Measurements from ENCODE around the gene UTS2.

Gene UTS2

DNA sequence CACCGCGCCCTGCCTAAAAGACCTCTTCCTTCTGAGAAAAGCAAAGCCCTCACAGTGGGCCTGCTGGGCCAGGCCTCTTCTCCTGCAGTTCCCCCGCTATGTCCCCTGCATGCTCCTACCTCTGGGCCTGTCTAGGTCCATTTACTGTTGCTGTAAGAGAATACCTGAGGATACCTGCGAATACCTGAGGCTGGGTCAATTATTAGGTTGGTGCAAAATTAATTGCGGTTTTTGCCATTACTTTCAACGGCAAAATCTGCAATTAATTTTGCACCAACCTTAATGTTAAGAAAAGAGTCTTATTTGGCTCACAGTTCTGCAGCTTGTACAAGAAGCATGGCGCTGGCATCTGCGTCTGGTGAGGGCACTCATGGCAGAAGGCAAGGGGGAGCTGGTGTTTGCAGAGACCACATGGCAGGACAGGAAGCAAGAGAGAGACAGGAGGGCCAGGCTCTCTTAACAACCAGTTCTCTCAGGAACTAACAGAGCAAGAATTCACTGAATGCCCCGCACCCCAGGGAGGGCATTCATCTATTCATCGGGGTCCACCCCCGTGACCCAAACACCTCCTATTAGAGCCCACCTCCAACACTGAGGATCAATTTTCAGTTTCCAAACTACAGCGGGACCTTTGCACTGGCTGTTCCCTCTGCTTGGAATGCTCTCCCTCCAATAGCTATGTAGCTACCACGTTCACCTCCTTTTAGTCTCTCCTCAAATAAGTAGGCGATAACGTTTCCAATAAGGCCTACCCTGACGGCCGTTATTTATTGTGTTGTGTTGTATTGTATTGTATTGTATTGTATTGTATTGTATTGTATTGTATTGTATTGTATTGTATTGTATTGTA, 9.6 kb upstream of the UTS2 start:
- DNase-seq: no peak

DNA sequence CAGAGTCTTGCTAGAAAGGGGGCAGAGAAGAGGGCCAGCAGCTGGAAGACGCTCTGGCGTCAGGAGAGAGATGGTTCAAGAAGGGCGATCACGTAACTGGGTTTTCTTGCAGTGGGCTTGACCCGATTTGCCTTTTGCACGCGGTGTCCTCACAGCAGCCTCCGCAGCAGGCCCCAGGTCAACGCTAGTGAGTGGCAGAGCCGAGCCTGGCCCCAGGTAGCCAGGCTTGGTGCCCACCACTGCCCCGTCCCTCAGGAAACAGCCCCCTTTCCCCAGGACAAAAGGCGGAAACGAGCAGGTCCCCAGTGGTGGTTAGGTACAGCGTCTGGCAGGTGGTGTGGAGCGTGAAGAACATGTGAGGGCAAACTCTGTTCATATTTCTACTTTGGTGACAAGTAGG, 8.6 kb upstream of the UTS2 start:
- DNase-seq: no peak

DNA sequence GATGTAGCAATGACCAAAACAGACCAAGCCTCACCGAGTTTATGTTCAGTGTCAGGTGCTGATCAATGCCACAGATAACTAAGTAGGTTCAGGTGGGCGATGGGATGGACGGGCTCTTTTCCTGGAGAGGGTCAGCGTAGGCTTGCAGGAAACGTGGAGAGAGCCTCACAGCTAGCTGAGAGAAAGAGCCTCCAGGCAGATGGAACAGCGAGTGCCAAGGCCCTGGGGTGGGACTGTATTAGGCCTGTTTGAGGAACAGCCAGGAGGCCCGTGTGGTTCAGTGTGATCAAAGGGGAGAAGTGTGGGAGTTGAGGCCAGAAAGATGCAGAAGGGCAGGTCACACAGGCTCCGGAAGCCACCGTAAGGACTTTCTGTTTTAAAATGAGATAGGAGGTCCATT, 7.3 kb upstream of the UTS2 start:
- DNase-seq: no peak

DNA sequence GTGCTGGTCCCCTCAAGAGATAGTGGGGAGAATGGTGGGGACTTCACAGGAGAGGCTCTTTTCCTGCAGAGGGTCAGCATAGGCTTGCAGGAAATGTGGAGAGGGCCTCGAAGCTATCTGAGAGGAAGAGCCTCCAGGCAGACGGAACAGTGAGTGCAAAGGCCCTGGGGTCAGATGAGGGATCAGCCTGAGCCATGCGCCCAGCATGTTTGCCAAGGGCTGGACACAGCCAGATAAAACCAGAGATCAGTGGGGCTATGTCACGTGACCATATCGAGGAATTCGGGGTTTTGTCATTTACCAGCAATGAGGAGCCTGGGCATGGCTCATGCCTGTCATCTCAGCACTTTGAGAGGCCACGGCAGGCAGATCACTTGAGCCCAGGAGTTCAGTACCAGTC, 6.5 kb upstream of the UTS2 start:
- no peak for DNase-seq

DNA sequence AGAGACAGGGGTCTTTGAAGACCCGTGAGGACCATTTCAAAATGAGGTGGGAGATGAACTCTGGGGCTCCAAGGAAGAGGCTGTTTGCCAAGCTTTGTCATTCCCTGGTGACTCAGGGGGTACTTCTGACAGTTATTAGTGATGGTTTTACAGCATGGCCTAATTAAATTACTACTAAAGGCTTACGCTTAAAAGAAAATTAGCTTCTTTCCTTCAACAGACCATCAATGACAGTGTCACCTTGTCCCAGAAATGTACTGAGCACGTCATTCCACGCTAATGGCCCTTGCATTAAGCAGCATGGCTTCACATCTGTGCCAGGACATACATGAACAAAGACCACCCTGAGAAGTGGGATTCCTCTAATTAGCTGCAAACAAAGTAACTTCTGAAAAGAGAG, 5.1 kb upstream of the UTS2 start:
- DNase-seq: peak; percentile 24

DNA sequence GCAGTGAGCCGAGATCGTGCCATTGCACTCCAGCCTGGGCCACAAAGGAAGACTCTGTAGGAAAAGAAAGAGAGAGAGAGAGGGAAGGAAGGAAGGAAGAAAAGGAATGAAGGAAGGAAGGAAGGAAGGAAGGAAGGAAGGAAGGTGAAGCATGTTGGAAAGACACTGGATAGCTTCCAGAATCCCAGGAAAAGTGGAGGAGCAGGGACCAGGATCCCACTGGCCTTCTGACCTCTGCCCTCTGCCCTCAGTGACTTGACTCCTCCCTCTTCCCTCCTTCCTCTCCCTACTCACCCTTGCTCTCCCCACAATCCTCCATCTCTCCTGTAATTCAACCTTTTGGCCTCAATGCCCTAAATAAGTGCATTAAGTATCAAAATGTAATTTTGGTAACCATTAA, 4.1 kb upstream of the UTS2 start:
- no peak for DNase-seq

DNA sequence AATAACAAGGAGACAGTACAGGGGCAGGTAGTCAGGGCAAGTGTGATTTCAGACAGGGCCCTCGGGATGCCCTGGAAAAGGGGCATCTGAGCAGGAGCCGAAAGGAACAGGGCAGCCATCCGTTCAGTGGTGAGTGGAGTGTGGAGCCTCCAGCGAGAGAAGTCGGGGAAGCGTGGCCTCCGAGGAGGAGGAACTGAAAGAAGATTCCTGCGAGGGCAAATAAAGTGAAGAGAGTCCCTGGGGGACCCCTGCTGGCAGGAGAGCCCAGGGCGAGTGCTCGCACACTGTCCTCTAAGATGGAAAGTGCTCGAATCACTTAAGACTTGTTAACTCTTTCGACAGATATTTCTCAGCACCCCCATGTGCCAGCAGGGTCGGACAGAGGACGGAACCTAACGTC, 3.5 kb upstream of the UTS2 start:
- no peak for DNase-seq

DNA sequence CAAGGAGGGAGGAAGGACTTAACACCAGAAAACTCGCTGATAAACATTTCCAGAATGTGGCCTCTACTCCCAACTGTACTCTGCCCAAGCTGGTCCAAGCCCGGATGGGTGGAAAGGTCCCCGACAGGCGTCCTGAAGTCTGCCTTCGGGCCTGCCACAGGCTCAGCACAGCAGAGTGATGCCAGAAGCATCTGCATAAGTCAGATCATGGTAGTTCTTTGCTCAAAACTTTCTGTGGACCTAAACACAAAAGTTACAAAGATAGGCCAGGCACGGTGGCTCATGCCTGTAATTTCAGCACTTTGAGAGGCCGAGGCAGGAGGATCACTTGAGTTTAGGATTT, 790 bp upstream of the UTS2 start:
- DNase-seq: no peak

DNA sequence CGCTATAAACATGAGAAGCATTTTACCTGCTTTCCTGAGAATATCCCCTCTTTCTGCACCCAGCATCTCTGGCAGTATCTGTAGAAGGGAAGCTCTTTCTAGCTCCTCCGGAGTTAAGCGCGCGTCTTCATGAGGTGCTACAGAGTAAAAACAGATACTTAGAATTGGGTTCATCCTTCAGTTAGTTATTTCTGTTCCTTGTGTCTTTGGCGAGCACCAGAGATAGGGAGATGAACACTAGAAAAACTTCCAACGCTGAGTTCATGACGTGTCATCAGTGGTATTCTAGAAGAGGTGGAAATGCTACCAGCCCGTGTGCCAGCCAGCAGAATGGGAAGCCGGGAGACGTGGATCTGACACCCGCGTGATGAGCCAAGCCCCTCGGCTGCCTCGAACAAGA, 2.1 kb downstream of the UTS2 start:
- DNase-seq: no peak

DNA sequence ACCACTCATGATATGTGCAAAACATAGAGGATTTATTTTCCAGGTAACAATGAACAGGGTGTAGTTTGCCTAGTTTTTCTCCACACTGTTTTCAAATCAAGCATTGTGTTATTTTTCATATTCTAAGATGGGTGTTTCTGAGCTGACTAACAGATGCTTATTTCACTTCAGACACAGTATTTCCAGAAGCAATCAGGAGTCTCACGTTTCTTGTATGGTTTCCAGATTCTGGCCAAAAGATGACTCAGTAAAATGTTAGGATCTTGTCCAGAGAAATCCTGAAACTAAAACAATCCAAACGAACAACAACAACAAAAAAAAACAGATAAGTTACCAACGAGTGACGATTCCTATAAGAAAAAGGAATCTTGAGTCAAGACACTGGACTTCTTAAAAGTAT, 5.3 kb downstream of the UTS2 start:
- no peak for DNase-seq

DNA sequence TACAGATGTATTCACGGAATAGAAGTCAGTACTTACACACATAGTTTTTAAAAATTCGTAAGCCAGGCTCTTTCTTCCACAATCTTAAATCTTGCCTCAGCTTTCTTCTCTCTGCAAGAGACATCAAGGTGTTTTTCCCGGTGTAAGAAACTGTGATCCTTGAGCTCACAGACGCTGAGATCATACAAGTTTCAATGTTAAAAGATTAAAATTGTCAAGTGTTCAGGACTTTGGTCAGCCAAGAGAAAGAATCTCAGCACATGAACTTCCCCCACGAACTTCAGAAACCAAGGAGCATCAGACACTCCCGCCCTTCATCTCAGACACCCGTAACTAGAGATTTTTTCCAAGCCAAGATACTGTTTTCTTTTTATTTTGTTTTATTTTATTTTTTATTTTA, 6.2 kb downstream of the UTS2 start:
- DNase-seq: no peak

DNA sequence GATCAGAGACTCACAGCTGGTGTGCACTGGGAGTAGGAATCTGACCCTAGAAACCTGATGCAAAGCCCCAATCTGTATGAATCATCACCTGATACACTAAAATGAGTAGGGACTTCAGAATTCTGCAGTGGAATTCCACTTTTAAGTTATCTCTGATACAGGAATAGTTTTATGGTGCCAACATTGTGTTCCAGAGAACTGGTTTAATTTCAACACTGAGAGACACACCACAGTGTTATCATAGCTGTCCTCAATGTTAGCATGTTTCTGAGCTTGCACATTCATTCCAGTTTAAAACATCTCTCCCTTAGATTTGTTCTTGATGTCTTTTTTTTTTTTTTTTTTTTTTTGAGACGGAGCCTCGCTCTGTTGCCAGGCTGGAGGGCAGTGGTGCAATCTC, 7.1 kb downstream of the UTS2 start:
- no peak for DNase-seq

DNA sequence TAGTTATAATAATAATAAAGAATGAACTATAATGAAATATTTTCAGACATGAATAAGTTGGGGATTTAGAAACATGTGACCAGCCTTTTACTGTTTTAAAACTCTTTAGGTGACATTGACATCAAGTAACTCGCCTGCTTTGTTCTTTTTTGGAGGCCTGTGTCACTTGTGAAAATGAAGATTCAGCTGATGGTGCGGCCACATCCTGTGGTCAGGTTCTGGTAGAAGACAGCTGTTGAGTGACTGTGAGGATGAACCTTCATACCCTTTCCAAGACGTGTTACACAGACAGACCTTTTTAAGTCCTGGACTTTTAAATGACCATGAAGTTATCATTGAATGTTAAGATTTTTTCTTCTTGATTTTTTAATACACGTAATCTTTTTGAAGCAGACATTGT, 10.3 kb downstream of the UTS2 start:
- DNase-seq: no peak

DNA sequence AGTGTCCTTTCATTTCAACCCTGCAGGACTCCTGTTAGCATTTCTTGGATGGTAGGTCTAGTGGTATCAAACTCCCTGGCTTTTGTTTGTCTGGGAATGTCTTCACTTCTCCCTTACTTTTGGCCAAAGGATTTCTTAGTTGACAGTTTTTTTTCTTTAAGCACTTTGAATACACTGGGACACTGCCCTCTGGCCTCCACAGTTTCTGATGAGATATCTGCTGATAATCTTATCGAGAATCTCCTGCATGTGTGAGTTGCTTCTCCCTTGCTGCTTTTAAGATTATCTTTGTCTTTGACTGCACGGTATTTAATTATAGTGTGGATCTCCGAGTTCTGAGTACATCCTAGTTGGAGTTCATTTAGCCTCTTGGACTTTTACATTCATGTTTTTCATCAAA, 13.3 kb downstream of the UTS2 start:
- DNase-seq: no peak

DNA sequence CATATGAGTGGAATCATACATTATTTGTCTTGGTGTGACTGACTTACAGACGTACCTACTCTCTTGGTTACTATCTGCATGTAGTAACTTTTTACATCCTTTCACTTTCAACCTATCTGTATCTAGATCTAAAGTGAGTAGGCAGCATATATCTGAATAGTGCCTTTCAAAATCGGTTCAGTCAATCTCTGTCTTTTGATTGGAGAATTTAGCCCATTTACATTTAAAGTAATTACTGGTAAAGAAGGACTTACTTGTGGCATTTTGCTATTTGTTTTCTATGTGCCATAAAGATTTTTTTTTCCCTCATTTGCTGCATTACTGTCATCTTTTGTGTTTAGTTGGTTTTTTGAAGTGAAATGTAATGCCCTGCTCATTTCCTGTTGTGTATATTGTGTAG, 14.2 kb downstream of the UTS2 start:
- no peak for DNase-seq

DNA sequence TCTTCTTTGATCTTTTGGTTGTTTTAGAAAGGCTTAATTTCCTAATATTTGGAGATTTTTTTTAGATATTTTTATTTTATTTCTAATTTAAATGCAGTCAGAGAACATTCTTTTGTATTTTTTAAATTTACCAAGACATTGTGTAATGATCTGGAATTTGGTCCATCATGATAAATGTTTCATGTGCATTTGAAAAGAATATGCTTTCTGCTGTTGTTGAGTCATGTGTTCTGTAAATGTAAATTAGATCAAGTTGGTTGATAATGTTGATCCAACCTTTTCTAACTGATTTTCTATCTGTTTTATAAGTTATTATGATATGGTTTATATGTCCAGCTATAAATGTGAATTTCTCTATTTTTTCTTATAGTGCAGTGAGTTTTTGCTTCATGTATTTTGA, 19.8 kb downstream of the UTS2 start:
- DNase-seq: no peak

DNA sequence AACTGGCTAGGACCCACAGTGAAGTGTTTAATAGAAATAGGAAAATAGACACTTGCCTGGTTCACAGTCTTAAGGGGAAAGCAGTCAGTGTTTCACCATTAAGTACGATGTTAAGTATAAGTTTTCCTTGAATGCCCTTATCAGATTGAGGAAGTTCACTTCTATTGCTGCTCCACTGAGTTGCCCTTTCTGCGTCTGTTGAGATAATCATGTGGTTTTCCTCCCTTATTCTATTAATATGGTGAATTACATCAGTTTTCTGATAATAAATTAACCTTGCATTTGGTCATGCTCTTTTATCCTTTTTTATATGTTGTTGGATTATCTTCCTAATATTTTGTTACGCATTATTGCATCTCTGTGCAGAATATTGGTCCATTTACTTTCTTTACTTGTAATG, 21.4 kb downstream of the UTS2 start:
- no peak for DNase-seq

DNA sequence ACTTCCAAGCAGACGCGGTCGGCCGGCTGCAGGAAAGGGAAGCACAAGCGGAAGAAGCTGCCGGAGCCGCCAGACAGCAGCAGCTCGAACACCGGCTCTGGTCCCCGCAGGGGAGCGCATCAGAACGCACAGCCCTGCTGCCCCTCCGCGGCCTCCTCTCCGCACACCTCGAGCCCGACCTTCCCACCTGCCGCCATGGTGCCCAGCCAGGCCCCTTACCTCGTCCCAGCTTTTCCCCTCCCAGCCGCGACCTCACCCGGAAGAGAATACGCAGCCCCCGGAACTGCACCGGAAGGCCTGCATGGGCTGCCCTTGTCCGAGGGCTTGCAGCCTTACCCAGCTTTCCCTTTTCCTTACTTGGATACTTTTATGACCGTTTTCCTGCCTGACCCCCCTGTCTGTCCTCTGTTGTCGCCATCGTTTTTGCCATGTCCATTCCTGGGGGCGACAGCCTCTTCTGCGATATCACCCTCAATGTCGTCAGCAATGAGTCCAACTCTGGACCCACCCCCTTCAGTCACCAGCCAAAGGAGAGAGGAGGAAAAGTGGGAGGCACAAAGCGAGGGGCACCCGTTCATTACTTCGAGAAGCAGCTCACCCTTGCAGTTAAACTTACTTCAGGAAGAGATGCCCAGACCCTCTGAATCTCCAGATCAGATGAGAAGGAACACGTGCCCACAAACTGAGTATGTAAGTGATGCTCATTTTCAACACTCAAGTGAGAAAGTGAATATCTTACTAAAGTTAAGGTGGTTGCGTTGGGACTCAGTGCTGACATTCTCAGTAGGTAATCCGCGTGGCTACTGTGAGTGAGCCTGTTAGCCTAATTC, 25.5 kb downstream of the UTS2 start:
- DNase-seq: no peak

DNA sequence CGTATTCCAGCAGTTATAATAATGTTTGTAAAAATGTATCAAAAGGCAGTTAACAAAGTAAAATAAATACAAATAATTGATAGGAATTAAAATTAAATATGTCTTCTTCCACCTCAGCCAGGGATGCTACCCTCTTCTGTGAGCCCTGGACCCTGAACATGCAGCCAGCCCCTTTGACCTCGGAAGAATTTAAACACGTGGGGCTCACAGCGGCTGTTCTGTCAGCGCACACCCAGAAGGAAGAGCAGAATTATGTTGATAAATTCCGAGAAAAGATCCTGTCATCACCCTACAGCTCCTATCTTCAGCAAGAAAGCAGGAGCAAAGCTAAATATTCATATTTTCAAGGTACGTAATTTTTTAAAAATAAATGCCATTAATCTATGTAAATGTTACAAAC, 26.5 kb downstream of the UTS2 start:
- no peak for DNase-seq

DNA sequence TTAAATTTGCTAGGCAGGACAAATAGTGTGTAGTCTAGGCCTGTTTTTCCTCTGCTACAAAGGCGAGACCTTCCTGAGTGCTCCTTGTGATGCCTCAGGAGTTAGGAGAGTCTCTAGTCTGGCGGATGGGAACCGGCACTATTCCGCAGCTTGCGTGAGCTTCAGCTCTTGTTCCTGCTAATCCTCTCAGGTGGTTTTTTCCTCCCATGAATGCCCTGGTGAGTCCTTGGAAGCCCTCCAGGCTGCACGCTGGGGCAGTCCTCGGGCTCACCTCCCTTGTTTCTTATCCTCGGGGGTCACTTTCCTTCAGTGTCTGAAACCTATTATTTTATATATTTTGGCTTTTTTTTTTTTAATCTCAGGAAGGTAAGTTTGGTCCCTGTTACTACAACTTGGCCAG, 28.2 kb downstream of the UTS2 start:
- DNase-seq: peak; percentile 10

DNA sequence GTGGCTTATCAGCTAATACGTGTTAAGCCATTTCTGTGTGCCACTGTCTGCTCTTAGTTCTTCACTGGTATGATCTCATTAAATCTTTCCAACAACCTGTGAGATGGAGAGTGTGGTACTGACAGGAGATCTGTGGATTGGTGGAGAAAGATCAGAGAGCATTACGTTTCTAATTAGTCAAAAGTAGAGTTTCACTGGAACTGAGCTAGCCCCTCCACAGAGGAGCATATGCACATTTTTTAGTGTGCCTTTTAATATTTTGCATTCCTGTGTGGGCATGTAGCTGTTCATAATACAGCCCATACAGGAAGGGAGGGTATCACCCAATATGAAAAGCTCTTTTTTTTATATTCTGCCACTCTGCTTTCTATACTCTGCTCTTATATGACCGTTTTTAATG, 31.6 kb downstream of the UTS2 start:
- DNase-seq: peak; percentile 32

DNA sequence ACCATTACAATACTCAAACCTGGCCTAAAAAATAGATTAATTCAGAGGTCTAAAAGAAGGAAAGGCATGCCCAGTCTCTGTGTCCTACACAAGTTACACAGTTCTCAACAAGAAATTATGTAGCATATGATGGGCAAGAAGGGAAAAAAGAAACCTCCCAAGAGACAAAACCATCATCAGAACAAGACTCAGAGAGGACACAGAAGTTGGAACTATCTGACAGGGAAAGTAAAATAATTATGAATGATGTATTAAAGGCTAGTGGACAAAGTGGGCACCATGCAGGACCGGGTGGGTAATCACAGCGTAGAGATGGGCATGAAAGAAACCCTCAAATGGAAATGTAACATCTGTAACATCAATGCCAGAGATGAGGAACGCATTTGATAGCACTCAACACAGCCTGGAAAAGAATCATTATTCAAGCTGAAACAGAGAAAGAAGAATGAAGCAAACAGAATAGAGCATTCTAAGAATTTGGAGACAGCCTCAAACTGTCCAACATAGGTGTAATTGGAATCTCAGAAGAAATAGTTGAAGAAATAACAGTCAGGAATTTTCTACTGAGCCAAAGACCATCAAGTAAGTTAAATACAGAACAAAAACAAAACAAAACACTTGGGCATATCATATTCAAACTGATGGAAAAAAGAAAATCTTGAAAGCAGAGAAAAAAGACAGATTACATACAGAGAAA, 39.0 kb downstream of the UTS2 start:
- DNase-seq: no peak

DNA sequence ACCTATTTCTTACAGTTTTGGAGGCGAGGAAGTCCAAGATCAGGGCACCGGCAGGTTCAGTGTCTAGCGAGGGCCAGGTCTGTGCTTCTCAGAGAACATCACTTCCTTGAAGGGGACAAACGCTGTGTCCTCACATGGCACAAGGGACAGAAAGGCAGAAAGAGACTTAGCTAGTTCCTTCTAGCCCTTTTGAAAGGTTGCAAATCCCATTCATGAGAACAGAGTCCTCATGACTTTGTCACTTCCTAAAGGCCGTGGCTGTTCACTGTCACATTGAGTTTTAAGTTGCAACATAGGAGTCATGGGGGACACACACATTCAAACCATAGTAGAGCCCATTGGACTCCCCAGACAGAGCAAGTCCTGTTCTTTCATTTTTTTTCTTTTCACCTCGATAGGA, 41.4 kb downstream of the UTS2 start:
- DNase-seq: no peak

DNA sequence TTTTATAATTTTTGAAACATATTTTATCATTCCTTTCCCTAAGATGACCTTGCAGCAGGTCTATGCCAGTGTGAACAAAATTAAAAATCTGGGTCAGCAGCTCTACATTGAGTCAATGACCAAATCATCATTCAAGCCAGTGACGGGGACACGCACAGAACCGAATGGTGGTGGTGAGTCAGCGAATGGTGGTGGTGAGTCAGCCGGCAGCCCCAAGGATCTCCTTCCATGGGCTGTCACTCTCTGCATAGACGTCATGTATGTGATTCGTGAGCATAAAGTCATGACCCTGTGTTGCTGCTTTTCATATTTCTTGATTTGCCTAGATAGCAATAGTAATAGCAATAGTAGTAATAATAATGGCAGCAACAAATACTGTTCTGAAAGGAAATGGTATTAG, 42.5 kb downstream of the UTS2 start:
- no peak for DNase-seq
